HG02973 (cell line): ENCODE results near the gene TTC39B.

ENCODE experiments used
- ATAC-seq: cut with Tn5 transposase; IDR thresholded peaks from one replicate; pipeline ENCODE4 v1.9.1; 2021; ENCODE audit warnings: moderate library complexity; ENCODE audit not compliant: unreplicated experiment

The TTC39B gene

DNA sequence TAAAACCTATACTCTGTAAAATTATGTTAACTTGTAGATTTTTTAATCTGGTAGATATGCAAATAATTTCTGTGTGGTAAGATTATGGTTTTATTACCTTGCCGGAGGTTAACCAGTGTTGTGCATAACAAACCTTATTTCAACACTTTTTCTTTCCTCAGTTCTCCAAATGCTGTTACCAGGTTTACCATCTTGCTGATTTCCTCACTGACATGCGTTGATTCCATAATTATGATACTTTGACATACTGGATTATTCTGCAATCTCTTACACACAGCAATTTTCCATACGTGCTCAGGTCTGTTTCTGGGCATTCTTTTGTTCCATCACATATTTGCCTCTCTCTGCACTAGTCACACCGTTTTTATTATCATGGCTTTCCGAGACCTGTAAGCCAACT is 77.6 kb downstream of the TTC39B start:
- no peak for ATAC-seq

DNA sequence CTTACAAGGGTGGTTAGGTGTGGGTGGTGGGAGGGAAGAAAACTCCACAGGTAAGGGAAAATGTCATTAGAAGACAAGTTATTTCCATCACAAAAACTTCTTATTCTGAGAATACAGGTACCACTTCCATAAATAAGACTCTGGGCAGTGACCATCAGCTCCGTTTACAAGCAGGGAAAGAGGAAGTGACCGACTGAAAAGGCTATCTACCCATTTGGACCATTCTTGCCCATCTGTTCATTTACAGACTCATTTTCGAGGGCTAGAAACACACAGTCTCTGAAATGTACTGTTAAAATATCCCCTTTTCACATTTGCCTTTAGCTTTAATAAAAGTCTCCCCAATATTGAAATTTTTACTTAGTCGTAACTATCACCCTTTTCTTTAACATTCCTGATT is 79.5 kb downstream of the TTC39B start:
- no peak for ATAC-seq

GRCh38 chr9:15225564-15226126 is 81.4 kb downstream of the TTC39B start:
- ATAC-seq: no peak

DNA sequence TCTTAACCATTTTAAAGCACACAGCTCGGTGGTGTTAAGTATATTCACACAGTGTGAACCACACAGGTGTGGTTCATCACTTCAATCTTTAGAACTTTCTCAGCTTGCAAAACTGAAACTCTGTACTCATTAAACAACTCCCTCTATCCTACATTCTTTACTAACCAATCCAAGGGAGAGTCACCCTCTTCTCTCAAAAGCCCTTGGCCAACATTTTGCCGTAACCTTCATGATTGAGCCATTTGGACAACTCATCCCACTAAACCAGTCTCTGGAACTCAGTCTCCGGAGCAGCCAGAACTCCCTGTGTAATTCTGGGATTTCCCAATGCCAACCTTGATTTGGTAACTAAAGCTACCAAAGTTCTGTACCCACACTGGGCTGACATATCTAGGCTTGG is 84.7 kb downstream of the TTC39B start:
- ATAC-seq: no peak

GRCh38 chr9:15221746-15222145 is 85.3 kb downstream of the TTC39B start:
- no peak for ATAC-seq

DNA sequence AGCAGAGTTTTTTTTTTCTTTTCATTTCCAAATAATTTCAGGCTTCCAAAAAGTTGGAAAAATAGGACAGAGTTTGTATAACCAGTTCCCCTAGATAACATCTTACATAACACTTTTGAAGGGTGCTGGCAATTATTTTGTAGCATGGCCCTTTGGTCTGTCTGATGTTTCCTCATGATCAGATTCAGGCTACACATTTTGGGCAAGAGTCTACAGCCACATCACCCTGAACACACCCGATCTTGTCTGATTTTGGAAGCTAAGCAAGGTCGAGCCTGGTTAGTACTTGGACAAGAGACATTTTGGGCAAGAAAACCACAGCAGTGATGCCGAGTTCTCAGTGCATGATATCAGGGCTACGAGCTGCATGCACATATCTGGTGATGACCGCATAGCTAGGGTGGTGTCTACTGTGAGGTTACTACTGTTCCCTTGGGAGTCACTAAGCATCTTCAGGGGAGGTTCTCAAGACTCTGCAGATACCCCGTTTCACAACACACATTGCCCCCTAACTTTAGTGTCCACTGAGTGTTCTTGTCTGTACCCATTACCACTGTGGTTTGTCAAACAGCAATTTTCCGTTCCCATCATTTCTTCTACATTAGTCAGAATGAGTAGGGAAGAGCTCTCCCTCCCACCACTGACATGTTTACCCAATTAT is 86.2 kb downstream of the TTC39B start:
- no peak for ATAC-seq

GRCh38 chr9:15219546-15219945 is 87.5 kb downstream of the TTC39B start:
- ATAC-seq: no peak

- no peak for ATAC-seq
Measured at GRCh38 chr9:15218994-15219393, 88.0 kb downstream of the TTC39B start.

DNA sequence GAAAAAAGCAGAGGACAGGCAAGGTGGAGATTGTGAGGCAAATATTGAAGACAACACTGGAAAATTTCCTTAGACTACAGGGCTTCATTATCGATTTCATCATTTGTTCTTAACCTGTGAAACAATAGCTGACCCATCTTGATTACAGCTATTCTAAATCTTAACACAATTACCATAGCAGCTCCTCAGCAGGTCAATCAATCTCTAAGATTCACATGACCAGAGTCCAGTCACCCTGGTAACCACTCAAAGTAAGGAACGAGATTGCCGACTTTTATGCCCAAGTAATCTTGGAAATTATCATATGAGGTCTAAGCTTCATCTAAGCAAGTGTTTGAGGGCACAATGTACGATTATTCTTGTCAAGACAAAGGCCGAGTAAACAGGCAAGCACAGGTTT is 93.8 kb downstream of the TTC39B start:
- no peak for ATAC-seq

GRCh38 chr9:15211815-15212495 is 95.1 kb downstream of the TTC39B start:
- ATAC-seq: no peak

DNA sequence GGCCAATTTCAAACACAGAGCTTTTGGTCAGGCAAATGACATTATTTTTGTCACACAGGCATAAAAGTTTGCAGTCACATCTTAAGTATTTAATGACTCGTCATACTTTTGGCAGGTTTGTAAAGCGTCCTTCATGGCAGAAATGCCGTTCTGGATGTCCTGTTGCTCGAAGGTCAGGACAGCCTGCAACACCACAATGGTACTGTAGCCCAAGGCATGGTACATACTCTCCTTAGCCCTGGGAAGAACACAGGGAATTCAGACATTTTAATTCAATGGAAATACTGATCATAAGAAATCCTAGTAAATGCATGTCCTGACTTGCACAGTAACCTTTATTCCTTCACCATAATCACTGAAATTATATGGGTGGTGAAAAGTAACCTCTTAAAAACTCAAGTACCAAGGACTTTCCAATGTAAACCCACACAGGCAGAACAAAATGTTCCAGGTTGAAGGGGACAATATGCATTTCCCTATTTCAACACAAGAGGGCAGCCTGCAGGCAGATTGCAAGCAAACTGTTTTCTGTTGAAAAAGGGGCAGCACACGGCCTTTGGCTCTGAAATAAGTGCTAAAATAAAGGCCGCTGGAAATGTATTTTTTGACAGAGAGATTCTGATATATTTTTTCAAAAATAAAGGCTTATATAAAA is 95.7 kb downstream of the TTC39B start:
- no peak for ATAC-seq

DNA sequence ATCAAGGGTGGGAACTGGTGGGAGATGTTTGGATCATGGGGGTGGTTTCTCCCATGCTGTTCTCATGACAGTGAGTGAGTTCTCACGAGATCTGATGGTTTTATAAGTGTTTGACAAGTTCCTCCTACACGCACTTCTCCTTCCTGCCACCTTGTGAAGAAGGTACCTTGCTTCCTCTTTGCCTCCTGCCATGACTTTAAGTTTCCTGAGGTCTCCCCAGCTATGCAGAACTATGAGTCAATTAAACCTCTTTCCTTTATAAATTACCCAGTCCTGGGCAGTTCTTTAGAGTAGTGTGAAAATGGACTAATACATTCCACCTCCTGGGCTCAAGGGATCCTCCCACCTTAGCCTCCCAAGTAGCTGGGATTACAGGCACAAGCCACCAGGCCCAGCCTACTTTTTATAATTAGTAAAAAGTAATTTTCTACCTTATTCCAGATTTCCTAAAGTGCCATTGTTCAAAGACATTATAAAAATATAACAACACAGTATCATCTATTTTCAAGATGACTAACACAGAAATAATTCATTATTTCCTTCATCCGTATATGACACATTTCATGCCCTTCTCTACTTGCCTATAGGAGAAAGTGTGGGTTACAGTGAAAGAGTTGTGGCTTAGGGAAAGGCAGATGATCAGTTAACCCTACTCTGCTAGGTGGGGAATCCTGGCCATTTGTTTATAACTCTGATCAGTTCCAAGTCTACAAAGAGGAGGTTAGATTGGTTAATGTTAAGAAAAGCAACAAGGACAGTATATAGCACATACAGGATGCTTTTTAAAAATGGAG is 99.9 kb downstream of the TTC39B start:
- no peak for ATAC-seq

- ATAC-seq: no peak
Measured at GRCh38 chr9:15205632-15206420, 101.2 kb downstream of the TTC39B start.

GRCh38 chr9:15203581-15203980 is 103.4 kb downstream of the TTC39B start:
- ATAC-seq: no peak

GRCh38 chr9:15200111-15200510 is 106.9 kb downstream of the TTC39B start:
- no peak for ATAC-seq

DNA sequence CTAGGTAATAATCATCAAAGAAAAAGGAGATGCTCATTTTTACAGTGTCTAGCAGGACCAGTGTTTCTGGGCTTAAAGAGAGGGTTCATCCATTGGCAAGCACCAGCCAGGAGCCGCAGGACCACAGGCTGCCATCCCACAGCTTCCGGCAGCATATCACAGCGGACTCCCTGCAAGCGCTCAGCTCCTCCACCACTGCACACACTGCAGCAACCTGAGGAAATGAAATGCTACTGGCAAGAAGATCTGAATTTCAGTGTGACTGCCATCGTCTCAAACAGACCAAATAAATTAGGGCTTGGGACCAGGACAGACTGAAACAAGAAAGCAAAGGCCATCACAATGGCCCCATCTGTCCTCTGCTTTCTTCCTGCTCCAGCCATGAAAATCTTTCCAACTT is 114.2 kb downstream of the TTC39B start:
- no peak for ATAC-seq

GRCh38 chr9:15191378-15191777 is 115.6 kb downstream of the TTC39B start:
- no peak for ATAC-seq

- ATAC-seq: no peak
Measured at GRCh38 chr9:15189481-15189880, 117.5 kb downstream of the TTC39B start.

GRCh38 chr9:15187589-15187988 is 119.4 kb downstream of the TTC39B start:
- no peak for ATAC-seq

- no peak for ATAC-seq
Measured at GRCh38 chr9:15182730-15183129, 124.3 kb downstream of the TTC39B start.
